SK-N-MC (cell line): ENCODE measurements around the gene PRPF4.

ENCODE experiments used
- EZH2 ChIP-seq: fragments of 200-600 bp; sonication (generic); IDR thresholded peaks from one replicate; pipeline ENCODE4 v1.6.1; 2017; ENCODE audit warnings: antibody characterized with exemption
- FOXP2 ChIP-seq: optimal IDR thresholded peaks from 2 replicates; pipeline ENCODE3; 2011; ENCODE audit warnings: mild to moderate bottlenecking, moderate library complexity; ENCODE audit not compliant: insufficient read depth; ENCODE audit errors: extremely low read length, control extremely low read depth
- POLR2AphosphoS5 ChIP-seq: IDR thresholded peaks from 2 replicates; pipeline ENCODE4 v1.6.1; 2012; ENCODE audit warnings: mild to moderate bottlenecking, low read depth, low read length, borderline replicate concordance

- TF ChIP-seq EZH2 (no peak), POLR2AphosphoS5 (no peak), FOXP2 (no peak)
Measured at GRCh38 chr9:113302792-113303418, 27.4 kb downstream of the PRPF4 start, which contains the start of gene RNF183.
